Activated CD8-positive, alpha-beta T cell treated with anti-CD3 and anti-CD28 coated beads, Interleukin-2, amount 10 ng/mL, durations not matched to agents 7 days and 5 days (primary cell): ENCODE results near the gene ALK. TPM values are rescaled to one million over a fixed set of nuclear protein-coding genes. Genes with fewer than 3 reads are reported as not detected.

Source experiments
- ATAC-seq: fragments of 150-1000 bp; cut with Tn5 transposase; one replicate; pipeline ENCODE4 v1.10.0; 2021; ENCODE audit warnings: moderate library complexity
- CTCF ChIA-PET: fragments of 350-600 bp; sonication (Branson Sonifier 250); formaldehyde crosslinking; loops from one replicate; lab custom pipeline; 2021; ENCODE audit warnings: antibody characterized with exemption; lab: Charles Lee
- POLR2A ChIA-PET: fragments of 350-600 bp; sonication (Branson Sonifier 250); formaldehyde crosslinking; loops from one replicate; lab custom pipeline; 2021; ENCODE audit warnings: antibody characterized with exemption; lab: Charles Lee
- DNase-seq: peaks from one replicate; pipeline ENCODE4 v3.0.0-alpha.2; 2020
- H3K27ac Mint-ChIP-seq: one replicate; pipeline ENCODE4 v1.8.0; 2021; ENCODE audit warnings: mild to moderate bottlenecking, mixed read lengths
- H3K27me3 Mint-ChIP-seq: one replicate; pipeline ENCODE4 v1.8.0; 2021; ENCODE audit warnings: low read depth, mixed read lengths
- H3K36me3 Mint-ChIP-seq: one replicate; pipeline ENCODE4 v1.8.0; 2021; ENCODE audit warnings: low read depth, mixed read lengths
- H3K4me1 Mint-ChIP-seq: one replicate; pipeline ENCODE4 v1.8.0; 2021; ENCODE audit warnings: low read depth, mixed read lengths
- H3K4me3 Mint-ChIP-seq: one replicate; pipeline ENCODE4 v1.8.0; 2021; ENCODE audit warnings: mild to moderate bottlenecking, mixed read lengths
- H3K9me3 Mint-ChIP-seq: one replicate; pipeline ENCODE4 v1.8.0; 2022; ENCODE audit warnings: mixed read lengths; ENCODE audit not compliant: insufficient read depth
- total RNA-seq, 2 experiments: library from RNA; stranded (reverse); gene quantifications; one replicate each; pipeline ENCODE4 v1.2.3, GENCODE V29; 2021

Gene ALK
- total RNA-seq, 2 experiments from 2014 or later = not detected

DNA sequence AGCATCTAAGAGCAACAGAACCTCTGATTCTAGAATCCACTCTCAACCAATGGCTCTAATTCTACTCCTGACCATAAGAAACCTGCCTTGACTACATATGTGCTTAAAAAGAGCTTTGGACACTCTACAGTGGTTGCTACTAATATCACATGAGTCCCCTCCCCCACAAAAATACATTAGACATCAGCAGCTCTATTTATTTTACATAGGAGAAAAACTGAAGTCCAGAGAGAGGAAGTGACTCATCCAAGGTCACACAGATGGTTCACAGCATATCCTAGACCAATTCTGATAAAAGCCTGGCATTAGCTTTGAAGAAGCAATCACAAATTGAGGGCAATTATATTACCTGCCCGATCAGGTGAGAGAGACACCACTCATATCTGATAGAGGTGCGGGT, 49.8 kb downstream of the ALK start:
- no peak for DNase-seq
- ATAC-seq = no peak
- Mint-ChIP-seq H3K4me1 (no peaks in the 10 kb centered on the region), H3K27me3 (peaks cover 8% of the 10 kb centered on the region), H3K27ac (no peak overlapping the region), H3K36me3 (no peaks in the 10 kb centered on the region), H3K4me3 (no peak overlapping the region), H3K9me3 (no peaks in the 10 kb centered on the region)
- ChIA-PET CTCF (no interaction called here), POLR2A (no interaction called here)

DNA sequence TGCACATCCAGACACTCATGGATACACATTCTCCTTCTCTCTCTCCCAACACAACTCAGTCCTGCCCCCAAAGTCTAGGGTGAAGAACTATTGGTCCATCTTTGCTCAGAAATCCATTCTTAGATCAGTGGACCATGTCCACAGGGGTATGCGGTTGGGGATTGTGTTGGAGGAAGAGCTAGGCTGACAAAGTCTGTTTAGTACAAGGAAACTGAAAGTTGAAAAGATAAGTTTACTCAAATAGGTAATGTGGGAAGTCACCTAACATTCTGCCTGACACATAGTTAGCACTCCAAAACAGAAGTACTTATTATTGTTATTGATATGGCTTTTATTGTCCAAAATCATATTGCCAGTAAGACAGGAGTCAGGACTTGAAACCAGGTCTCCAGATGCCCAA, 55.9 kb downstream of the ALK start:
- DNase-seq (no peak), ATAC-seq (no peak)
- Mint-ChIP-seq H3K27me3 (peaks cover 15% of the 10 kb centered on the region), H3K9me3 (no peaks in the 10 kb centered on the region), H3K4me3 (no peak overlapping the region), H3K4me1 (no peaks in the 10 kb centered on the region), H3K36me3 (no peaks in the 10 kb centered on the region), H3K27ac (no peak overlapping the region)
- CTCF ChIA-PET = no interaction called here
- POLR2A ChIA-PET = no interaction called here

DNA sequence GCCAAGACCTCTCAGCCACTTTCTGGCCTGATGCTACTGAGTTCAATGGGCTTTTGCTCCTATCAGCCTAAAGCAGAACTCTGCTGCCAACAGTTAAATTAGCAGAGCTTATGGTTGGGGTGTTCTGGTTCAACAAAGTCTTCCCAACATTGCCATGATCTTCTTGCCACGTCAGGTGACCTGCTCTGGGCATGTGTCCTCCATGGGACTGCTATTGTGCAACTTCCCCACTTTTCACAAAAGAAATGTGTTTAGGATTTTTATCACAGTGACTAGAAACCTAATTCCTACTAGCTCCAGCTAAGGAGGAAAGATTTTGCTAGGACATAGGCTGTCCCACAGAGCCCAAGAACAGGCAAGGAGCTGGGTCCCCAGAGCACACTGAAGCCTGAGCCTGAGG, 56.4 kb downstream of the ALK start:
- ATAC-seq (no peak), DNase-seq (no peak)
- Mint-ChIP-seq H3K4me1 (no peaks in the 10 kb centered on the region), H3K4me3 (no peak overlapping the region), H3K9me3 (no peaks in the 10 kb centered on the region), H3K27me3 (peaks cover 15% of the 10 kb centered on the region), H3K36me3 (no peaks in the 10 kb centered on the region), H3K27ac (no peak overlapping the region)
- CTCF ChIA-PET = no interaction called here
- POLR2A ChIA-PET = no interaction called here

DNA sequence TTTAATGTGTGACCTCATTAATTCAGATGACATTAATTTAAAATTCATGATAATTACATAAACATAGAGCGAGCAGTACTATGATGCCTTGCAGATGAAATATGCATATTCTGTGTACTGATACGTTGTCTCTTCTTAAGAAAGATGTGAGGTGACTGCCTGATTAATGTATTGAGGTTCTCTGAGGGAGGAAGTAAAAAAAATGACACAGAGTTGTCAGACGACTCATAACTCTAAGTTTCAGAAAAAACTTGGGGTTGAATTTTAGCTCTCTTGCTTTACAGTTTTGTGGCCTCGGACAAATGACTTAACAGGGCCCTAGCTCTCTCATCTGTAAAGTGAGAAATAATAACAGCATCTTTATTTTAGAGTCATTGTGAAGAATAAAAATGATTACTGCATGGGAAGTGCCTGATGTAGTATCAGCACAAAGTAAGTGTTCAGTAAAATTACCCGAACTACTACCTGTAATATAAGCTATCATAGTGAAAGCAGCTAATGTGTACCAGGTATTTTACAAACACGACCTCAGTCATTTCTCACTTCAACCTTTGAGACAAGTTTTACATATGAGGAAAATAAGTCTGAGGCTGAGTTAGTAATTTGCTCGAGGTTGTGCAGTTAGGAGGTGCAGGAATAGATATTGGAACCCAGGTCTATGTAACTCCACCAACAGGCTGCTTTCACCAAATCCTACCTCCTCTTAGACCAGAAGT, 65.3 kb downstream of the ALK start:
- Mint-ChIP-seq H3K4me1 (no peaks in the 10 kb centered on the region), H3K27ac (no peak overlapping the region), H3K4me3 (no peak overlapping the region), H3K27me3 (peaks cover 10% of the 10 kb centered on the region), H3K36me3 (no peaks in the 10 kb centered on the region), H3K9me3 (no peaks in the 10 kb centered on the region)
- ATAC-seq (no peak), DNase-seq (no peak)
- ChIA-PET CTCF (no interaction called here), POLR2A (no interaction called here)

DNA sequence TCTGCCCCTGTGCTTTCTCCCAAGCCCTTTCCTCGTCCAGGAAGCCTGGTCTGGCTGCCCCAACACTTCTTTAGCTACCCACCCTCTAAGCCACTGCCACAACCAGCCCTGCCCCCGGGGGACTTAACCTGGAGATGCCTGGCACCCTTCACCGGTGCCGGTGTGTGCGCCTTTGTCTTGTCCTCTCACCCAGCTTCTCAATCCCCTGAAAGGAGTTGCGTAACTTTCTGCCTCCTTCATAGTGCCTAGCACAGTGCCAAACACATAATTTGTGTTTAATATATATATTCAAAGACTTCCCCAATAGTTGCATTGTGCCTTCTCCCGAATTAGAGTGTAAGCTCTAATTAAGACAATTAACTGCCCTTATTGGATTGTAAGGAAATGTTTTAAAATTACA, 70.6 kb downstream of the ALK start:
- Mint-ChIP-seq H3K36me3 (no peaks in the 10 kb centered on the region), H3K9me3 (no peaks in the 10 kb centered on the region), H3K27ac (no peak overlapping the region), H3K4me3 (no peak overlapping the region), H3K27me3 (no peaks in the 10 kb centered on the region), H3K4me1 (no peaks in the 10 kb centered on the region)
- ATAC-seq (no peak), DNase-seq (no peak)
- ChIA-PET POLR2A (interaction anchor here (0.6 kb wide), 1 partner anchor 18 kb away, joined by 3 read pairs; no protein-coding TSS in a partner anchor), CTCF (no interaction called here)

DNA sequence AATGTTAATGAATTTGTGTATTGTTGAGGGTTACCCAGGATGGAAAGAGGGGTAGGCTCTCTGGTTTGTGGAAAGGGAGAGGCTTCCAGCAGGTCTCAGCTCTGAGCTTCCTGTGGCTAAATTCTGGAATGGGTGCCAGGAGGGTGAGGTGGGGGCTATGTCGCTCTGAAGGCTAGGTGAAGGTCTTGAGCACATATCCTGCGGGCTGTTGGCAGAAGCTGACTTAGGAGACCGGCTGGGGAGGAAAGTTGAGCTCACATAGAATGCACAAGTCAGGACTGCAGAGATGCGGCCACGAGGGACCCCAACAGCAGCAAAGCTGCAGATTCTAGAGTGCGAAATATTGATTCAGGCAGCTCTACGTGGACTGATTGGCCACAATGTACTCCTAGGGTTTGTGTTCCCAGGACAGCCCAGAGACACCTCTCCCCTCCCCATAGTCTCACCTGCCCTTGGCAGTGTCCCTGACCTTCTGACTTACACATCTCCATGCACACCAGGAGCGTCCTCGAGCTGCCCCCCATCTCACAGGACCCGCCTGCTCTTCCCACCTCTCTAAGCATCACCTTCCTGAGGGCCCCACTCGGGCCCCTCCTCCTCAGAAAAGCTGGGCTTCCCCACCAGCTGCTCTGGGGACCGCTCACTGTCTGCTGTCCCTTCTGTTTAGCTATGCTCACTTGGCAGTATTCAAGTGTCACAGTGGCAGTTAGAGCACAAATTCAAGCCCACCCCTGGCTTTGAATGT, 72.6 kb downstream of the ALK start:
- Mint-ChIP-seq H3K27ac (no peak overlapping the region), H3K4me3 (no peak overlapping the region), H3K9me3 (no peaks in the 10 kb centered on the region), H3K36me3 (no peaks in the 10 kb centered on the region), H3K27me3 (no peaks in the 10 kb centered on the region), H3K4me1 (no peaks in the 10 kb centered on the region)
- DNase-seq (no peak), ATAC-seq (no peak)
- POLR2A ChIA-PET = no interaction called here
- CTCF ChIA-PET = interaction anchor here (0.6 kb wide), 1 partner anchor 12 kb away, joined by 3 read pairs; no protein-coding TSS in a partner anchor

DNA sequence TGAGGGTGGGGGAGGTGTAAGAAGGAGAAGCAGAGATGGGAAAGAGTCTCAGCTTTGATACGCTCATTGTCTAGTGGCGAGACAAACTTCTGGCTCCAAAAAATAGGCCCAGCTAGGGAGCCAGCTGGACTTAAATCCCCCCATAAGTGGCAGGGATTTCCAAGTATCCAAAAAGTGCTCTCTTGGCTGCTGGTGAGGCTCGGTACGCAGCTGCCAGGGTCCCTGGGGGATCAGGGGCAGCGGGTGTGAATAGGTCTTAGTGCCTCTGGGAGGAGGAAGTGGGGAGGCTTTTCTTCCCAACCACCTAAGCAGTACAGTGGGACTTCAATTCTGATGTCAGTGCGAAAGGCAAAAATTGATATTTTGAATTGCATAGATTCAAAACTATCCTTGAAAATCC, 73.5 kb downstream of the ALK start:
- Mint-ChIP-seq H3K36me3 (no peaks in the 10 kb centered on the region), H3K4me1 (no peaks in the 10 kb centered on the region), H3K27me3 (no peaks in the 10 kb centered on the region), H3K9me3 (no peaks in the 10 kb centered on the region), H3K27ac (no peak overlapping the region), H3K4me3 (no peak overlapping the region)
- CTCF ChIA-PET = no interaction called here
- ATAC-seq (no peak), DNase-seq (no peak)
- POLR2A ChIA-PET = no interaction called here

DNA sequence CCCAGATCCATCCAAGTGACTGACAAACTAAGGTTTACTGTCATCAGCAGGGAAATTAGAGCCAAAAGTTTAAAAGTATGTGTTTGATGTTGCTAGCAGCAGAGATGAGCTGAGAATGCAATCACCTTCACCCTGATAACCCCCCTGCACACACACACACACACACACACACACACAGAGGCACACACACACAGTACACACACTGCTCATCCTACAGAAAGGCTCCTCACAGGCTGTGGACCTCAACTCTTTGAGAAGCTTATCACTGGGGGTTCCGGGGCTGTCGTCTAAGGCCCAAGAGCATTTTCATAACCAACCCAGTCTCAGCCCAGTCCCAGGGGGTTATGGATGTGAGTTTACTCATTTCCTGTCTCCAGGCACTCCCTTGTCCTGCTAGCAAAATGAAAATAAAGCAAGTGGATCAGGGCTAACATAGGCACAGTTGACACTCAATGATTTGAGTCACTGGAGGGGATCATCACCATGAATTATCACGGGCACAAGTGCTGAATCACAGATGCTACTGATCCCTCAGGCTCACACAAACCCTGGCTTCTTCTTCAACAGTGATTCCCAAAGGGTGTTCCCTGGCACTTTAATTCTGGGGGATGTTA, 76.6 kb downstream of the ALK start:
- POLR2A ChIA-PET = no interaction called here
- no peak for ATAC-seq
- DNase-seq = no peak
- no peaks in the 10 kb centered on the region for H3K9me3 Mint-ChIP-seq
- no peak overlapping the region for H3K27ac Mint-ChIP-seq
- no peaks in the 10 kb centered on the region for H3K36me3 Mint-ChIP-seq
- CTCF ChIA-PET = no interaction called here
- H3K4me1 Mint-ChIP-seq = no peaks in the 10 kb centered on the region
- no peaks in the 10 kb centered on the region for H3K27me3 Mint-ChIP-seq
- no peak overlapping the region for H3K4me3 Mint-ChIP-seq

DNA sequence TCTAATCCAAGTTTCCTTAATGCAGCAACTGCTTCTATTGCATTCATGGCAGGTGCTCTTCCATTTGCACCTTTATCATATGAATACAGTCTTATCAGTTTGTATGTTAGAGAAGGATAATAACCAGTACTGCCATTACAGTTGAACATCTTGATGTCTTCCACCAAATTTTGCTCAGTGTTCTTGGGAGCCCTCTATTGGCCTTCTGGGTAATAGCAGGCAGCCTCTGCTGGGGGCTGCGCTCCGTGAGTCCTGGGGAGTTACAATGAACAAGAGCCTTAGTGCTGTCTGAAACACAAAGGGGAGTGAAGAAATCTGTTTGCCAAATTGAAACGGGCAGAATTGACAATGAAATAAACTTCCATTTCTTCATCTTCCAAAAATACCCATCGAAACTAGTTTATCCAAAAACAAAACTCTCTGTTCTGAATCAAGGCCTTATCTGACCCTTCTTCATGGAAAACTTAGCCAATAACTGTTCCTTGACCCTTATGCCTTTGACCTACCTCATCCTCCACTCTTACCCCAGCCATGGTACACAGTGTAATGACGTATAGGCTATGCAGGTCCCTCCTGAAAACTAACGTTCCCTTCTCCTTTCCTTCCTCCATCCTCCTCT, 79.9 kb downstream of the ALK start:
- POLR2A ChIA-PET = no interaction called here
- Mint-ChIP-seq H3K4me1 (no peaks in the 10 kb centered on the region), H3K27ac (no peak overlapping the region), H3K36me3 (no peaks in the 10 kb centered on the region), H3K27me3 (no peaks in the 10 kb centered on the region), H3K9me3 (no peaks in the 10 kb centered on the region), H3K4me3 (no peak overlapping the region)
- CTCF ChIA-PET = no interaction called here
- no peak for ATAC-seq
- peak; percentile 38 for DNase-seq

DNA sequence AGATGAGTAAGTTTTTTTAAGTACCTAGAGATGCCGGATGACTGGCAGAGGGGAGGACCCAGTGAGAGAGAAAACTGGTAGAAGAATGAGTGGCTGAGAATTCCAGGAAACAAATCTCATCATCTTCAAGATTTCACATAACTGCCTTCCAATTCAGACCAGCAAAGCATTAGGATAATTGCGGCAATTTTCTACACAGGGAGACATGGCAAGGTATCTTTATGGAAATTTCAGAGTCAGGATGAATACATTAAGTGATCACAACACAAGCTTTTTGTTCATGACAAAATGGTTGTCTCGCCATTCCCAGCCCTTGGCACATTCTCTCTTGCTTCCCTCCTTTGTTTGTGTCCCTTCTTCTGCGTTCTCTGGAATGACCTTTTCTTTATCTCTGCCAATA, 82.1 kb downstream of the ALK start:
- H3K36me3 Mint-ChIP-seq = no peaks in the 10 kb centered on the region
- H3K4me3 Mint-ChIP-seq = no peak overlapping the region
- ChIA-PET POLR2A (no interaction called here), CTCF (no interaction called here)
- DNase-seq (no peak), ATAC-seq (no peak)
- no peaks in the 10 kb centered on the region for H3K9me3 Mint-ChIP-seq
- H3K27me3 Mint-ChIP-seq = peaks cover 2% of the 10 kb centered on the region
- no peak overlapping the region for H3K27ac Mint-ChIP-seq
- no peaks in the 10 kb centered on the region for H3K4me1 Mint-ChIP-seq

DNA sequence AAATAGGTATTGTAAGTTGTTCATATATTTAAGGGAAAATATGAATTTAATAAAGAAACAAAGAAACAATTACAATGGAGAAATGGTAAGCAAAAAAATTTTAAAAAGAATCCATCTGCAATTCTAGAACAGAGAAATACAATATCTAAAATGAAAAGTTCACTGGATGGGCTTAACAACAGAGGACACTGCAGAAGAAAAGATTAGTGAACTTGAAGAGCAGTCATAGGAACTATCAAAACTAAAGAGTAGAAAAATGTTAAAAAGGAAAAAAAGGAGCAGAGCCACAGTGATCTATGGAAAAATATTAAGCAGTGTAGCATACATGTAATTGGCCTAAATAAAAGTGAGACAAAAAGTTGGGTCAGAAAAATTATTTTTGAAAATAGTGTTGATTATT, 83.5 kb downstream of the ALK start:
- Mint-ChIP-seq H3K27ac (no peak overlapping the region), H3K4me1 (no peaks in the 10 kb centered on the region), H3K9me3 (no peaks in the 10 kb centered on the region), H3K36me3 (no peaks in the 10 kb centered on the region), H3K4me3 (no peak overlapping the region), H3K27me3 (peaks cover 4% of the 10 kb centered on the region)
- no peak for ATAC-seq
- CTCF ChIA-PET = no interaction called here
- POLR2A ChIA-PET = no interaction called here
- DNase-seq = no peak

DNA sequence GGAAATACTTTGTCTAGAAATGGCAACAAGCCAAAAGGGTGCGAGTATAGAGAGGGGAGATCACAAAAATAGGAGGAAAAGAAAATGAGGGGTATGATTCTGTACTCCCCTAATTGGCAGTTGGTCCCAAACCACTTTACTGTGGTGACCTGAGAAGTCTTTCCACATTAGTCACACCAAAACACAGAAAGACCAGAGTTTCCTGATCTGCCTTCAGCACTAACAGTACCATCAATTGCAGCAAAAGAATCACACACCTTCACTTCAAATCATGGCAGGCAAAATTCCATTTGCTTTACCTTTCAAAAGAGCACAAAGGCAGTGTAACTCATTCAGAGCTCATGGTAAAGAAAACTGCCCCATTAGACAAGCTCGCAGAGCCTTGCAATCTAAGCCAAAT, 86.8 kb downstream of the ALK start:
- Mint-ChIP-seq H3K27me3 (peaks cover 4% of the 10 kb centered on the region), H3K27ac (no peak overlapping the region), H3K4me3 (no peak overlapping the region), H3K4me1 (no peaks in the 10 kb centered on the region), H3K36me3 (no peaks in the 10 kb centered on the region), H3K9me3 (no peaks in the 10 kb centered on the region)
- DNase-seq = no peak
- ChIA-PET POLR2A (no interaction called here), CTCF (interaction anchor here (0.9 kb wide), 1 partner anchor 15 kb away, joined by 4 read pairs; no protein-coding TSS in a partner anchor)
- ATAC-seq = no peak
